Testis (tissue), 3 donors: ENCODE results near the gene NAPB. TPM values are rescaled to one million over a fixed set of nuclear protein-coding genes. Genes with fewer than 3 reads are reported as not detected.

Experiments
- DNase-seq: peaks from one replicate; pipeline ENCODE4 v3.0.0-alpha.2; 2019
- H3K27ac ChIP-seq, 2 donors: fragments of 200-600 bp; sonication (generic); one replicate each; pipeline ENCODE4 v1.5.1; 2019
- H3K27me3 ChIP-seq: fragments of 200-600 bp; sonication (generic); one replicate; pipeline ENCODE4 v1.5.1; 2019
- H3K36me3 ChIP-seq: fragments of 200-600 bp; sonication (generic); one replicate; pipeline ENCODE4 v1.5.1; 2017; ENCODE audit warnings: low read depth; ENCODE audit errors: missing control alignments
- H3K4me1 ChIP-seq: fragments of 200-600 bp; sonication (generic); one replicate; pipeline ENCODE4 v1.5.1; 2019
- H3K4me3 ChIP-seq, 2 donors: fragments of 200-600 bp; sonication (generic); one replicate each; pipeline ENCODE4 v1.5.1; 2017 to 2019
- H3K9me3 ChIP-seq: fragments of 200-600 bp; sonication (generic); one replicate; pipeline ENCODE4 v1.5.1; 2017
- CTCF ChIP-seq, 3 experiments: fragments of 450-650 bp in 2 of 3; fragments of 200-600 bp in 1 of 3; sonication (generic) in 1 of 3; IDR thresholded peaks; one replicate each; pipeline ENCODE4 v1.5.1; 2016 to 2019; ENCODE audit warnings: antibody characterized with exemption in 3 of 3, mild to moderate bottlenecking in 2 of 3, moderate library complexity in 1 of 3
- POLR2A ChIP-seq: fragments of 450-650 bp; IDR thresholded peaks from one replicate; pipeline ENCODE4 v1.6.1; 2017; ENCODE audit warnings: antibody characterized with exemption, mild to moderate bottlenecking, moderate library complexity
- WGBS, 2 donors: methylation state at CpG; one replicate each; pipeline ENCODE4 v1.1.5; 2018; 5-methylcytosine and 5-hydroxymethylcytosine counted together
- intact Hi-C: fragments of 100-400 bp; cut with DNase I; formaldehyde crosslinking; loops from one replicate; pipeline ENCODE4 v1.15.1; 2023; ENCODE audit warnings: low total_unique reads
- polyA plus RNA-seq: library from polyadenylated mRNA; stranded (reverse); fragments of 350-450 nt; fragmentation: Illumina TruSeq; extraction: RNeasy Lipid Tissue Mini Kit (QIAGEN cat#74804); gene quantifications from one replicate; pipeline ENCODE4 v1.2.3, GENCODE V29; 2014; ENCODE audit warnings: low read depth, low replicate concordance; ENCODE audit not compliant: insufficient read depth
- total RNA-seq, 2 donors: library from RNA; depleted of rRNA; stranded (reverse); fragments of >200 nt; gene quantifications; one replicate each; pipeline ENCODE4 v1.2.3, GENCODE V29; 2016

Gene NAPB
- total and polyA plus RNA-seq, 3 donors from 2014 or later = 14.7 to 40.4 (median 37.8) TPM

DNA sequence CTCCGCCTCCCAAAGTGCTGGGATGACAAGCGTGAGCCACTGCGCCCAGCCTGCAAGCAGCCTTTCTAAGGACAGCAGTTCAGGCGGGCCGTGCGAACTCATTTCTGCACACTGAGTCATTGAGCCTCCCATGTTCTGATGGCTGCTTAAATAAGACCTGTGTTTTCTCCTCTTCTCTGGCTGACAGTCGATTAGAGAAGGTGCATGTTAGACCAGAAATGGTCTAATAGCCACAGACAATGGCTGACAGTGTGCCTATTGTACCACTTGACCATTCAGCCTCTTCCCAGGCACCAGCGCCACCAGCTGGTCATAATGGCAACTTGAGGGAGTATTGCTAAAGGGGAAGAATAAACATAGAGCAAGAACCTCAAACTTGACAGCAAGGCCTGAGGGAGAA lies 25.2 kb upstream of the NAPB start:
- DNase-seq = peak; percentile 80
- Histone ChIP-seq H3K4me3 (no peak overlapping the region), H3K9me3 (no peaks in the 10 kb centered on the region), H3K27me3 (no peaks in the 10 kb centered on the region), H3K27ac (no peak overlapping the region), H3K36me3 (no peaks in the 10 kb centered on the region), H3K4me1 (peaks cover 2% of the 10 kb centered on the region)
- 83 to 88% methylated on average over 8 of the region's 8 CpGs for WGBS, 2 donors
- TF ChIP-seq CTCF (IDR thresholded peaks at IDR 0.05) = peak; percentile 46 to 64 (median 48)
- no peak for TF ChIP-seq POLR2A
- intact Hi-C loops = loop anchor here (10.0 kb wide), 1 partner anchor 158 kb away; the partner anchor contains the start of gene CST9

- TF ChIP-seq CTCF (IDR thresholded peaks at IDR 0.05) = no peak
- TF ChIP-seq POLR2A = no peak
- no peak for DNase-seq
- peaks cover 2% of the 10 kb centered on the region for H3K4me1 ChIP-seq
- H3K9me3 ChIP-seq = no peaks in the 10 kb centered on the region
- no peaks in the 10 kb centered on the region for H3K27me3 ChIP-seq
- intact Hi-C loops = loop anchor here (10.0 kb wide), 1 partner anchor 159 kb away; the partner anchor contains the start of gene CST9
- no peak overlapping the region for H3K27ac ChIP-seq
- H3K36me3 ChIP-seq = no peaks in the 10 kb centered on the region
- 82 to 92% methylated on average over 6 to 7 of the region's 7 CpGs for WGBS, 2 donors
- H3K4me3 ChIP-seq = no peak overlapping the region
These were observed 24.4 kb upstream of the NAPB start for GRCh38 chr20:23445596-23446217.

- DNase-seq = no peak
- TF ChIP-seq POLR2A = no peak
- TF ChIP-seq CTCF (IDR thresholded peaks at IDR 0.05) = no peak
- intact Hi-C loops = loop anchor here (10.0 kb wide), 1 partner anchor 160 kb away; the partner anchor contains the start of gene CST9
- peaks cover 2% of the 10 kb centered on the region for H3K4me1 ChIP-seq
- no peaks in the 10 kb centered on the region for H3K9me3 ChIP-seq
- no peaks in the 10 kb centered on the region for H3K27me3 ChIP-seq
- H3K36me3 ChIP-seq = no peaks in the 10 kb centered on the region
- H3K4me3 ChIP-seq = no peak overlapping the region
- no peak overlapping the region for H3K27ac ChIP-seq
- 91 to 96% methylated on average over 4 of the region's 4 CpGs for WGBS, 2 donors
These were observed 23.6 kb upstream of the NAPB start for GRCh38 chr20:23444859-23445258.

DNA sequence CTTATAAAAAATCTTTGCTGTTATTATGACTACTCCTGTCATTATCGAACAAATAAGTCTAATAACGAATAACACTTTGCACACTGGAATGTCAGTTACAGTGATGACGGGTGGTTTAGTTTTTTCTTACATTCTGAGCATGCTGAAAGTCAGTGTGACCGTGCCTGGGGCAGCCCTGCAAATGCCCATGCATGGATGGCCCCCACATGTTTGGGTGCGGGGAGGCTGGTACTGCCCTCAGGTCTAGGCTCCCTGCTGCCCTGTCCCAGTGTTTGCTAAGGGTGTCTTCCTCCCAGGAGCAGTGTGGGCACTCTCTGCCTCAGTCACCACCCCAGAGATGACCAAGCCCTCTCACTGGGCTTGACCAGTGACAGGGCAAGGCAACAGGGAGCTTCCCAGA lies 21.1 kb upstream of the NAPB start:
- H3K27ac ChIP-seq = no peak overlapping the region
- no peak for TF ChIP-seq POLR2A
- no peak for TF ChIP-seq CTCF (IDR thresholded peaks at IDR 0.05)

More for the DNA sequence above, 21.1 kb upstream of the NAPB start:
- intact Hi-C loops = loop anchor here (10.0 kb wide), 1 partner anchor 162 kb away; the partner anchor contains the start of gene CST9
- H3K4me3 ChIP-seq = no peak overlapping the region
- peaks cover 2% of the 10 kb centered on the region for H3K4me1 ChIP-seq
- no peaks in the 10 kb centered on the region for H3K9me3 ChIP-seq
- 80 to 91% methylated on average over 4 to 5 of the region's 5 CpGs for WGBS, 2 donors
- H3K27me3 ChIP-seq = no peaks in the 10 kb centered on the region
- DNase-seq = no peak
- no peaks in the 10 kb centered on the region for H3K36me3 ChIP-seq
